Brain pericyte (primary cell): ENCODE results near the gene TRIP13.

Source experiments
- DNase-seq: peaks from one replicate; pipeline ENCODE4 v3.0.0-alpha.2; 2012; ENCODE audit warnings: low read depth, low spot score

TRIP13 gene

GRCh38 chr5:966345-966710 is 73.6 kb downstream of the TRIP13 start:
- no peak for DNase-seq

DNA sequence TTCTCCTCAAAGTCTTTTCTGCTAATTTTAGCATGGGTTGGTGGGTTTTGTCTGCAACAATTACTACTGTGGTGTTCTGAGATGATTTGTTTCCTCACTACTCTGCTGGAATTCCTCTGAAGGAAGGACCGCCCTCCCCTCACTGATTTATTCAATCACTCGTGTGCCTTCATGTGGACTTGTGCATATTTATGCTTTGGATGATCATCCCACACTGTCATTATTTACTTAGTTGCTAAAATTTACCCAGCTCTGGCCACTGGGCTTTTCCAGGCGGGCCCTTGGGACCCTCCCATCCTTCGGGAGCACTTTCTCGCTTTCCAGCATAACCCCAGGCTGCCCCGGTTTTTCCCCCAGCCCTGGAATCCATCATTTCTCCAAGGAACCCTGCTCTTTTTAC is 74.3 kb downstream of the TRIP13 start:
- DNase-seq: no peak
